ENCODE results near the gene MEGF11. TPM values are rescaled to one million over a fixed set of nuclear protein-coding genes. Genes with fewer than 3 reads are reported as not detected.
"Not testable (repeated sequence)": the region's sequence is repeated elsewhere in the genome, so short reads cannot be mapped to it uniquely, and the experiment has no call there.

Gene MEGF11
- total RNA-seq, 1 donor = under 0.01 TPM

DNA sequence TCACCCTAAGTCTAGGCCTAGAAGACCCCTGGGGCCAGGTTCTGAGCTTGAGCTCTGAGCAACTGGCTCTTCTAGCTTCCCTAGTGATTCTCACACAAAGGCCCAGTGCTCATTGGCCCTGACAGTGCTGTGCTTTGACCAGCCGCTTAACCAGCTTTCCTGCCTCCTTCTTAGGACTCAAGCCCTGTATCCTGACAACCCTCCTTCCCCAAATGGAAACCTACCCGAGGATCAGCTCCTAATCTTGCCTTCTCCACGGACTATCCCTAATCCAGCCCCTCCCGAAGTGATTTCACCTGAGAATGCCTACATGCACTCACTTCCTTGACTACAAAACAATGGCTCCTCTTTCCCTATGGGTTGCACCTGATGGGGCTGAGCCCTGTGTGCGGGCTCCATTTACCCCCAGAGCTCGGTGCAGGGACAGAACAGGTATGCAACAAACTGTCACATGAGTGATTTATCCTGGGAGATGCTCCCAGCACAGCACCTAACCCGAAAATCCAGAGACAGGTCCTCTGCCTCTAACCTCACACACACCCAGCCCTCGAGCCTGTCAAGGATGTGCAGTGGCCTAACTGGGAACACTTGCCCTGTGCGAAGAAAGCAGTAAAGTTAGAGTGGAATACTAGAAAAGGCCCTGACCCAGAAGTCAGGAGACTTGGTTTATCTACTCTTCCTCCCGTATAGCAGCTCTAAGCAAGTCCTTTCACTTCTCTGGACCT, 2.3 kb downstream of the MEGF11 start:
- DNase-seq (ENCODE audit: low read depth) = no peak
- TF ChIP-seq, protein P1, sequence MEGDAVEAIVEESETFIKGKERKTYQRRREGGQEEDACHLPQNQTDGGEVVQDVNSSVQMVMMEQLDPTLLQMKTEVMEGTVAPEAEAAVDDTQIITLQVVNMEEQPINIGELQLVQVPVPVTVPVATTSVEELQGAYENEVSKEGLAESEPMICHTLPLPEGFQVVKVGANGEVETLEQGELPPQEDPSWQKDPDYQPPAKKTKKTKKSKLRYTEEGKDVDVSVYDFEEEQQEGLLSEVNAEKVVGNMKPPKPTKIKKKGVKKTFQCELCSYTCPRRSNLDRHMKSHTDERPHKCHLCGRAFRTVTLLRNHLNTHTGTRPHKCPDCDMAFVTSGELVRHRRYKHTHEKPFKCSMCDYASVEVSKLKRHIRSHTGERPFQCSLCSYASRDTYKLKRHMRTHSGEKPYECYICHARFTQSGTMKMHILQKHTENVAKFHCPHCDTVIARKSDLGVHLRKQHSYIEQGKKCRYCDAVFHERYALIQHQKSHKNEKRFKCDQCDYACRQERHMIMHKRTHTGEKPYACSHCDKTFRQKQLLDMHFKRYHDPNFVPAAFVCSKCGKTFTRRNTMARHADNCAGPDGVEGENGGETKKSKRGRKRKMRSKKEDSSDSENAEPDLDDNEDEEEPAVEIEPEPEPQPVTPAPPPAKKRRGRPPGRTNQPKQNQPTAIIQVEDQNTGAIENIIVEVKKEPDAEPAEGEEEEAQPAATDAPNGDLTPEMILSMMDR (IDR thresholded peaks at IDR 0.05; ENCODE audit: insufficient read depth, low read depth, low read length) = no peak
- no peak overlapping the region for H3K4me3 ChIP-seq (ENCODE audit: low read depth, low read length)

DNA sequence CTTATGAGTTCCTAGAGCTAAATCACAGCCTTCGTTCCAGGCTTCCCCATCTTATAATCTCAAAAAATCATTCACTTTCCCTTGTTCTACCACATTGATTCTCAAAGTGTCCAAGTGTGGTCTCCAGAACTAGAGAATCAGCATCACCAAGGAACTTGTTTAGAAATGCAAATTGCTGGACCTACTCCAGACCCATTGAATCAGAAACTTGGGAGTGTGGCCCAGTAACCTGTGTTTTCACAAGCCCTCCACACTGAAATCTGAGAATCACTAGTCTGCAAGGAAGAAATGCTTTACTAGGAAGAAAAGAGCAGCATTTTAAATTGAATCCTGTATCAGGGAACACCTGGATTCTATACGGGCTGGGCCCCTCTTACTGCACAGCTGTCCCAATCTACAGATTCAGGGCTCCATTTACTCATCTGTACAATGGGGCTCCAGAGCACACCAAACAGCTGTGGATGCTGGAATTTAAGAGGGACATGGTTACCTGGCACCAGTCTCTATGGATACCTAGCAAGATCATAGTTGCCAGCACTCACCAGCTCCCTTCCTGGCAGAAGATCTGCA, 3.9 kb downstream of the MEGF11 start:
- DNase-seq (ENCODE audit: low read depth) = no peak
- TF ChIP-seq, protein P1 (IDR thresholded peaks at IDR 0.05; ENCODE audit: insufficient read depth, low read depth, low read length) = no peak

DNA sequence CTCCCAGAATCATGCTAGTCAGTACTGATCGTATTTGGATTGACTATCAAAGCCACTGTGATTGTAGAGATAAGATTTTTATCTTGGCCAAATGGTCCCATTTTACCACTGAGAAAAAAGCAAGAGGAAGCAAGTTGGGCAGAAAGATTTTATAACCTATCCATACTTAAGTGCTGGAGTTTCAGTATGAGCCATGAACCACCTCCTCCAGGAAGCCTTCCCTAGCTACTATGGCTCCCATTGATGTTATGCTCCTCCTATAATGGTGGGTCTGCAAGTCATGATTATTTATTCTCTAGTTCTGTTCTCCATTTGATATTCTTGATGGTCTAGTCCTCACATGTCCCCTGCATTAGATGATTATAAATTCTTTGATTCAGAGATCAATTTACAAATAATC, 6.6 kb downstream of the MEGF11 start:
- TF ChIP-seq, protein P1 (IDR thresholded peaks at IDR 0.05; ENCODE audit: insufficient read depth, low read depth, low read length) = no peak
- no peak for DNase-seq (ENCODE audit: low read depth)
- H3K4me3 ChIP-seq (ENCODE audit: low read depth, low read length) = no peak overlapping the region

More for the DNA sequence above, 3.9 kb downstream of the MEGF11 start:
- no peak overlapping the region for H3K4me3 ChIP-seq (ENCODE audit: low read depth, low read length)

DNA sequence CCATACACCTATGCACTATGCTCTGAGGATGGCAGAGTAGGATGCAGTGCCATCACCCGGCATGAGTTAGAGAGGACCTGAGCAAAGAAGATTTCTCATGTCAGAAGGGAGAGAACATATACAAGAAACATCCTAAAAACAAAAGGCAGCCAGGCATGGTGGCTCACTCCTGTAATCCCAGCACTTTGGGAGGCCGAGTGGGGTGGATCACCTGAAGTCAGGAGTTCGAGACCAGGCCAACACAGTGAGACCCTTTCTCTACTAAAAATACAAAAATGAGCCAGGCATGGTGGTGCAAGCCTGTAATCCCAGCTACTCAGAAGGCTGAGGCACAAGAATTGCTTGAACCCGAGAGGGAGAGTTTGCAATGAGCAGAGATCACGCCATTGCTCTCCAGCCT, 7.7 kb downstream of the MEGF11 start:
- not testable (repeated sequence) for H3K4me3 ChIP-seq (ENCODE audit: low read depth, low read length); DNase-seq (ENCODE audit: low read depth)

DNA sequence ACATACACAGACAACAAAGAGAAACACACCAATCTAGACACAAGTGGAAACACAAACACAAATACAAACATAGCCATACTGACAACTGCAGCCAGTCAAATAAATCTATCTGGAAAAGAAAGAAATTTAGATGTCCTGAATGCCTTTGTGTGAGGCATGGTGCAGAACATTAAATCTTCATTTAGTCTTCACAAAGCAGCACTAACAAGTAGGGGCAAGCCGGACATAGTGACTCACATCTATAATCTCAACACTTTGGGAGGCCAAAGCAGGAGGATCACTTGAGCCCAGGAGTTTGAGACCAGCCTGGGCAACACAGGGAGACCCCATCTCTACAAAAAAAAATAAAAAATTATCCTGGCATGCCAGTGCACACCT, 11.7 kb downstream of the MEGF11 start:
- DNase-seq (ENCODE audit: low read depth) = no peak
- no peak overlapping the region for H3K4me3 ChIP-seq (ENCODE audit: low read depth, low read length)
- TF ChIP-seq, protein P1 (IDR thresholded peaks at IDR 0.05; ENCODE audit: insufficient read depth, low read depth, low read length) = no peak

DNA sequence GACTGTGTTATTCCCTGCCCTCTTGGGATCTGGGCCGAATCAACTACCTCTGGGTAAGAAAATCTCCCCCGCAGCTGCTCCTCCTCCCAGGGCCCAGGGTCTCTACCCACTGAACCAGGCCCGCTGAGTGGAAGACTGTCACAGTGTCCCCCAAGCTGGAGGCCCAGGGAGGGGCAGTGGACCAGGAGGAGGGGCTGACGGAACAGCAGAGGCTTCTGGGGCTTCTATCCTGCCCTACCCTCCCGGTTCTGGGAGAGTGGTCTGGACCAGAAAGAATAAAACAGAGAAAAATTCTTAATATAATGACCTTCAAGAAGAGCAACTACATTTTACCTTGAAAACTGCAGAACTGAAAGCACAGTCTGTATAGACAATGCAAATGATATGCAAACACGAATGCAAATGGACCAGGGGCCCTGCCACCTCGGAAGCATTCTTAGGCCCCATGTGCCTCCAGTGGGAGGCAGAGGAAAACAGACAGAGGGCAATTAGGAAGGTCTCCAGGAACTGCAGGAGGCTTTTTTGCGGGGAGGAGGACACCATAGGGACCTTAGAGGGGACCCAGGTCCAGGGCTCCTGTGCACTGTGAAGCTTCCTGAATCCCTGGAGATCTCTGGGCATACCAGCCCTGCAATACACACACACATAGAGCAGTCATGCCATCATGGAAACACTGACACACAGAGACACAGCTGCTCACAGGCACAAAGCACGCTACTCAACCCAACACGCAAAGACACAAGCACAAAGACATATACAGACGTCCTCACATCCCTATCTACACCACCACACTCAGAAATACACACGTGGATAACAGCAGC, 12.3 kb downstream of the MEGF11 start:
- TF ChIP-seq, protein P1 (IDR thresholded peaks at IDR 0.05; ENCODE audit: insufficient read depth, low read depth, low read length) = no peak
- no peak overlapping the region for H3K4me3 ChIP-seq (ENCODE audit: low read depth, low read length)
- no peak for DNase-seq (ENCODE audit: low read depth)

DNA sequence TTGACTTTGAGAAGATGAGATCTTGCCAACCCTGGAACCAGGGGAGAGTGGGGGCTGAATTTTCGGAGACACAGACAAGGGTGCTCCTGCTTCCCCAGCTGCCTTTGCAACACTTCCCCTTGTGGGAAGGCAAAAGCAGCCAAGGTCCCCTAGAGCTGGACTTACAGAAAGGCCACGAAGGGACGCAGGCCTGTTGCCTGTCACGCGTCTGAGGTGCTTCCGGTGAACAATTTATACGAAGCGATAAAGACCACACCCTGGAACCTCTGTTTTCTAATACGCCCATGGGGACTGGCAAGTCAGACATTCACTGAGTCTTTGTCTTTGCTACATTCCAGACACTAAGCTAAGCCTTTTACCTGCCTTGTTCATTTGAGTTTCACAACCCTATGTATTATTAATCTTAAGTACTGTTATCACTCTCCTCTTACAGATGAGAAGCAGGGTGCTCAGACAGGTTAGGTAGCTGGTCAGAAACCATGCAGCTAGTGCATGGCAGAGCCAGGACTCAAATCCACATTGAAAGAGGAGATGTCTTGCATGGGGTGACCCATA, 13.2 kb downstream of the MEGF11 start:
- H3K4me3 ChIP-seq (ENCODE audit: low read depth, low read length) = no peak overlapping the region
- DNase-seq (ENCODE audit: low read depth) = no peak
- TF ChIP-seq, protein P1 (IDR thresholded peaks at IDR 0.05; ENCODE audit: insufficient read depth, low read depth, low read length) = no peak

Data from fibroblast of villous mesenchyme (primary cell).